Spleen (tissue), 11 donors: ENCODE data around the gene C1QC. TPM values are rescaled to one million over a fixed set of nuclear protein-coding genes. Genes with fewer than 3 reads are reported as not detected.

Source experiments
- DNase-seq: peaks from one replicate; pipeline ENCODE4 v3.0.0-alpha.2; 2020
- H3K27ac ChIP-seq, 8 donors: fragments of 200-600 bp; sonication (generic) in 7 of 8; 1 replicate in 4 of 8; 2 replicates in 4 of 8; pipeline versions ENCODE4 v1.5.0 to v1.8.0; 2016 to 2021; ENCODE audit warnings: inconsistent platforms in 4 of 8, mild to moderate bottlenecking in 4 of 8, moderate library complexity in 1 of 8
- H3K27me3 ChIP-seq, 7 donors: fragments of 200-600 bp; sonication (generic) in 6 of 7; replicated peaks in 1 of 7; 1 replicate in 4 of 7; 2 replicates in 3 of 7; pipeline versions ENCODE4 v1.5.0 to v1.8.0; 2016 to 2021; ENCODE audit warnings: inconsistent platforms in 3 of 7, mild to moderate bottlenecking in 1 of 7
- H3K36me3 ChIP-seq, 6 donors: fragments of 200-600 bp; sonication (generic) in 5 of 6; 1 replicate in 4 of 6; 2 replicates in 2 of 6; pipeline versions ENCODE4 v1.5.0 to v1.8.0; 2016 to 2021; ENCODE audit warnings: inconsistent platforms in 2 of 6
- H3K4me1 ChIP-seq, 6 donors: fragments of 200-600 bp; sonication (generic) in 5 of 6; 1 replicate in 3 of 6; 2 replicates in 3 of 6; pipeline versions ENCODE4 v1.5.0 to v1.8.0; 2016 to 2021; ENCODE audit warnings: inconsistent platforms in 3 of 6
- H3K4me3 ChIP-seq, 8 donors: fragments of 200-600 bp; sonication (generic) in 7 of 8; 1 replicate in 4 of 8; 2 replicates in 4 of 8; pipeline versions ENCODE4 v1.5.0 to v1.8.0; 2016 to 2021; ENCODE audit warnings: inconsistent platforms in 4 of 8, mild to moderate bottlenecking in 4 of 8, moderate library complexity in 2 of 8
- H3K9me3 ChIP-seq, 8 donors: fragments of 200-600 bp; sonication (generic) in 7 of 8; 1 replicate in 4 of 8; 2 replicates in 4 of 8; pipeline versions ENCODE4 v1.5.0 to v1.8.0; 2016 to 2021; ENCODE audit warnings: inconsistent platforms in 4 of 8
- POLR2A ChIP-seq, 3 donors: fragments of 450-650 bp; IDR thresholded peaks; one replicate each; pipeline ENCODE4 v1.5.1; 2017; ENCODE audit warnings: antibody characterized with exemption in 3 of 3, mild to moderate bottlenecking in 1 of 3
- POLR2AphosphoS5 ChIP-seq, 3 donors: sonication (generic); formaldehyde crosslinking; IDR thresholded peaks; one replicate each; pipeline ENCODE4 v1.5.1; 2017; ENCODE audit warnings: antibody characterized with exemption in 3 of 3
- WGBS, 5 donors: extraction: QIAGEN DNeasy Blood & Tissue Kit in 3 of 5; methylation state at CpG; one replicate each; pipeline versions ENCODE4 v1.1.5 to v1.1.7; 2013 to 2018; 5-methylcytosine and 5-hydroxymethylcytosine counted together
- intact Hi-C: fragments of 100-400 bp; cut with DNase I; formaldehyde crosslinking; loops from one replicate; pipeline ENCODE4 v1.15.0; 2023; ENCODE audit warnings: low total_unique reads
- polyA plus RNA-seq, 3 donors: library from polyadenylated mRNA; stranded (reverse); fragments of 200-250 nt; gene quantifications; one replicate each; pipeline ENCODE4 v1.2.1, GENCODE V29; 2013
- total RNA-seq, 7 donors: library from RNA; depleted of rRNA in 3 of 7; stranded (reverse); fragments of >200 nt in 3 of 7; fragmentation: NEBNext Ultra II Directional in 4 of 7; extraction: Animal tissue kit (Norgen Biotek cat#: 25700) in 4 of 7; gene quantifications; one replicate each; pipeline versions ENCODE4 v1.1.0 to v1.2.1, GENCODE V29; 2016 to 2021
- TF ChIP-seq, protein P1 (sequence below), 11 experiments: fragments of 200-600 bp in 7 of 11; fragments of 450-650 bp in 4 of 11; sonication (generic) in 4 of 11; IDR thresholded peaks in 8 of 11; conservative IDR thresholded peaks in 3 of 11; 1 replicate in 7 of 11; 2 replicates in 4 of 11; pipeline versions ENCODE4 v1.4.0 to v1.8.0; 2016 to 2021; ENCODE audit warnings: antibody characterized with exemption in 11 of 11, inconsistent platforms in 4 of 11, mild to moderate bottlenecking in 1 of 11
- donor health status: healthy with polysubstance abuse.
- donor health status: DM: no; HTN: no; CAD: no; lungs with moderate emphysema.
- donor health status: DM: no; HTN: no; CAD: no.
- donor health status: Bipolar disorder and iron deficiency.
- donor health status: healthy.
- donor health status: DM: no; HTN: no; CAD: no.
- donor health status: DM: yes; HTN: yes; CAD: no.

Gene C1QC
- total and polyA plus RNA-seq, 10 donors, result 98.7 to 1,691 (median 1,058) TPM

GRCh38 chr1:22600817-22601605 lies 42.4 kb upstream of the C1QC start:
- TF ChIP-seq, protein P1, sequence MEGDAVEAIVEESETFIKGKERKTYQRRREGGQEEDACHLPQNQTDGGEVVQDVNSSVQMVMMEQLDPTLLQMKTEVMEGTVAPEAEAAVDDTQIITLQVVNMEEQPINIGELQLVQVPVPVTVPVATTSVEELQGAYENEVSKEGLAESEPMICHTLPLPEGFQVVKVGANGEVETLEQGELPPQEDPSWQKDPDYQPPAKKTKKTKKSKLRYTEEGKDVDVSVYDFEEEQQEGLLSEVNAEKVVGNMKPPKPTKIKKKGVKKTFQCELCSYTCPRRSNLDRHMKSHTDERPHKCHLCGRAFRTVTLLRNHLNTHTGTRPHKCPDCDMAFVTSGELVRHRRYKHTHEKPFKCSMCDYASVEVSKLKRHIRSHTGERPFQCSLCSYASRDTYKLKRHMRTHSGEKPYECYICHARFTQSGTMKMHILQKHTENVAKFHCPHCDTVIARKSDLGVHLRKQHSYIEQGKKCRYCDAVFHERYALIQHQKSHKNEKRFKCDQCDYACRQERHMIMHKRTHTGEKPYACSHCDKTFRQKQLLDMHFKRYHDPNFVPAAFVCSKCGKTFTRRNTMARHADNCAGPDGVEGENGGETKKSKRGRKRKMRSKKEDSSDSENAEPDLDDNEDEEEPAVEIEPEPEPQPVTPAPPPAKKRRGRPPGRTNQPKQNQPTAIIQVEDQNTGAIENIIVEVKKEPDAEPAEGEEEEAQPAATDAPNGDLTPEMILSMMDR (IDR thresholded peaks at IDR 0.05 in 8 of 11, conservative IDR thresholded peaks at IDR 0.05 in 3 of 11), result no peak
- TF ChIP-seq POLR2A (IDR thresholded peaks at IDR 0.05) (no peak), POLR2AphosphoS5 (IDR thresholded peaks at IDR 0.05) (no peak)
- peaks cover 0 to 69% (median 8%) of the 10 kb centered on the region in 7 donors for H3K27me3 ChIP-seq
- intact Hi-C loops, result no loop called here
- WGBS, 5 donors, result 88 to 97% (median 93%) methylated on average over 16 to 39 of the region's 39 CpGs
- no peak overlapping the region for H3K27ac ChIP-seq
- no peaks in the 10 kb centered on the region for H3K36me3 ChIP-seq
- H3K9me3 ChIP-seq, result no peaks in the 10 kb centered on the region
- DNase-seq, result no peak
- H3K4me3 ChIP-seq, result no peak overlapping the region
- H3K4me1 ChIP-seq, result no peaks in the 10 kb centered on the region

DNA sequence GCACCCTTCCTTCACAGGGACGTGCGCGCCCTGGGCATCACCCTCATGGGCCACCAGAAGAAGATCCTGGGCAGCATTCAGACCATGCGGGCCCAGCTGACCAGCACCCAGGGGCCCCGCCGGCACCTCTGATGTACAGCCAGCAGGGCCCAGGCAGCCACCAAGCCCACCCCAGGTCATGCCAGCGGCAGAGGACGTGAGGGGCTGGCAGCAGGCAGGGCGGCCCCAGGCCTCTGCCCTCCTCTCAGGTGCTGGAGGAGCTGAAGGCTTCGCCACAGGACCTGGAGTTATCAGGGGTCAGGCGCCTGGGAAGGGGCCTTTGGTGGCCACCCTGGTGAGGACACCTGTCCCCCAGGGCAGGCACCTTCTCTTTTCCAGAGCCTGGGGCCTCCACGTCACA lies 41.8 kb upstream of the C1QC start:
- no peaks in the 10 kb centered on the region for H3K9me3 ChIP-seq
- no peak for DNase-seq
- no peak for TF ChIP-seq POLR2AphosphoS5 (IDR thresholded peaks at IDR 0.05)
- TF ChIP-seq, protein P1 (IDR thresholded peaks at IDR 0.05 in 8 of 11, conservative IDR thresholded peaks at IDR 0.05 in 3 of 11), result no peak
- TF ChIP-seq POLR2A (IDR thresholded peaks at IDR 0.05), result no peak
- peaks cover 0 to 74% (median 8%) of the 10 kb centered on the region in 7 donors for H3K27me3 ChIP-seq
- no peaks in the 10 kb centered on the region for H3K36me3 ChIP-seq
- intact Hi-C loops, result no loop called here
- no peaks in the 10 kb centered on the region for H3K4me1 ChIP-seq
- H3K4me3 ChIP-seq, result no peak overlapping the region
- no peak overlapping the region for H3K27ac ChIP-seq
- WGBS, 5 donors, result 90 to 93% (median 90%) methylated on average over 11 to 12 of the region's 12 CpGs

DNA sequence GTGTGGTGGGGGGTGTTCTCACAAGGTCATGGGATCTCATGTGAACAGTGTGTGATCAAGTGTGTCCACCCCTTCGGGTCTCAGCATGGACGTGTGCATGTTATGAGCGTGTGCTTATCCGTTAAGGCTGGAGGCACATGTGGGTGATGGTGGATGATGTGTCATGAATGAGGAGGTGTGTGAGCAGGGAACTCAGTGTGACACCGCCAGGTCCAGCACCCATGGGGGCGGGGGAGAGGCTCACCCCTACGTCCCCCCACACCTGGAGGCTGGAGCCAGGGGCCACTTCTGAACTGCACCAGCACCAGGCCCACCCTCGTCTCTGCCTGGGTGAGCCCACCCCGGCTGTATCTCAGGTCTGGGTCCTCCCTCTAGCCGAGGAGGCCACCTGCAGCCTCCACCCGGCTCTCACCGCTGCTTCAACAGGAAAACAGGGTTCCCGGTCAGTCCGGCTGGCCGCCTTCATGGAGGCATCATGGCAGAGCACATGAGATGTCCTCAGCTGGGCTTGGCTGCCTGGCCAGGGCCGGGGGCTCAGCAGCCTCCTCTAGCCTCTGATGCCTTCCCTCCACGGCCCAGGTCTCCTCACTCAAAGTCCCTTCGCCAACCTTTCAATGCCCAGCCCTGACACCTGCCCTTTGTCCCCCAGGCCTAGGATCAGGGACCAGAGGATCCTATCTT lies 41.2 kb upstream of the C1QC start:
- peaks cover 0 to 77% (median 8%) of the 10 kb centered on the region in 7 donors for H3K27me3 ChIP-seq
- intact Hi-C loops, result no loop called here

More for the DNA sequence above, 41.2 kb upstream of the C1QC start:
- H3K36me3 ChIP-seq, result no peaks in the 10 kb centered on the region
- H3K27ac ChIP-seq, result no peak overlapping the region
- no peaks in the 10 kb centered on the region for H3K4me1 ChIP-seq
- TF ChIP-seq POLR2A (IDR thresholded peaks at IDR 0.05) (no peak), POLR2AphosphoS5 (IDR thresholded peaks at IDR 0.05) (no peak)
- TF ChIP-seq, protein P1 (IDR thresholded peaks at IDR 0.05 in 8 of 11, conservative IDR thresholded peaks at IDR 0.05 in 3 of 11), result no peak
- no peaks in the 10 kb centered on the region for H3K9me3 ChIP-seq
- H3K4me3 ChIP-seq, result no peak overlapping the region
- no peak for DNase-seq
- 77 to 88% (median 84%) methylated on average over 16 to 18 of the region's 18 CpGs for WGBS, 5 donors
